ENCODE data around the gene IGFBP5. TPM values are rescaled to one million over a fixed set of nuclear protein-coding genes. Genes with fewer than 3 reads are reported as not detected.

Gene IGFBP5
- total RNA-seq, 2 experiments from 2014 or later, result not detected

GRCh38 chr2:216711348-216711747, 16.0 kb upstream of the IGFBP5 start:
- H3K36me3 ChIP-seq (ENCODE audit: insufficient read depth, low read length), result no peaks in the 10 kb centered on the region
- POLR2A ChIA-PET, result no interaction called here
- no peaks in the 10 kb centered on the region for H3K9me2 ChIP-seq (ENCODE audit: insufficient read depth, low read length)
- H2AFZ ChIP-seq (ENCODE audit: low read length), result no peak overlapping the region
- CTCF ChIA-PET (ENCODE audit: unreplicated experiment), result no interaction called here
- H3K27ac ChIP-seq (ENCODE audit: low read depth, low read length, poor library complexity, severe bottlenecking), result no peak overlapping the region
- no peaks in the 10 kb centered on the region for H4K20me1 ChIP-seq (ENCODE audit: insufficient read depth, low read length)
- H3K4me2 ChIP-seq (ENCODE audit: low read length), result no peak overlapping the region
- no peak for DNase-seq (ENCODE audit: low spot score)
- intact Hi-C loops (cut with micrococcal nuclease; ENCODE audit: unreplicated experiment), result no loop called here
- no peaks in the 10 kb centered on the region for H3K79me2 ChIP-seq (ENCODE audit: insufficient read depth, low read depth, low read length)
- H3K9me3 ChIP-seq (ENCODE audit: low read length), result no peaks in the 10 kb centered on the region
- no TSS peak for BruUV-seq (replicated peaks)
- no peak overlapping the region for H3K4me3 ChIP-seq (ENCODE audit: low read depth, low read length, poor library complexity, severe bottlenecking)
- no peaks in the 10 kb centered on the region for H3K4me1 ChIP-seq (ENCODE audit: insufficient read depth, low read length, poor library complexity, severe bottlenecking)
- no peak for TF ChIP-seq CTCF (conservative IDR thresholded peaks at IDR 0.05; ENCODE audit: low read length)
- no peak for TF ChIP-seq EZH2phosphoT487 (IDR thresholded peaks at IDR 0.05; ENCODE audit: borderline replicate concordance, low read depth, low read length)

GRCh38 chr2:216710551-216711301, 15.4 kb upstream of the IGFBP5 start:
- Histone ChIP-seq H3K9me3 (ENCODE audit: low read length) (no peaks in the 10 kb centered on the region), H3K9me2 (ENCODE audit: insufficient read depth, low read length) (no peaks in the 10 kb centered on the region), H3K27ac (ENCODE audit: low read depth, low read length, poor library complexity, severe bottlenecking) (no peak overlapping the region), H3K4me3 (ENCODE audit: low read depth, low read length, poor library complexity, severe bottlenecking) (no peak overlapping the region), H3K4me1 (ENCODE audit: insufficient read depth, low read length, poor library complexity, severe bottlenecking) (no peaks in the 10 kb centered on the region), H3K4me2 (ENCODE audit: low read length) (no peak overlapping the region), H4K20me1 (ENCODE audit: insufficient read depth, low read length) (no peaks in the 10 kb centered on the region), H3K36me3 (ENCODE audit: insufficient read depth, low read length) (no peaks in the 10 kb centered on the region), H2AFZ (ENCODE audit: low read length) (no peak overlapping the region), H3K79me2 (ENCODE audit: insufficient read depth, low read depth, low read length) (no peaks in the 10 kb centered on the region)
- no peak for DNase-seq (ENCODE audit: low spot score)
- BruUV-seq (replicated peaks), result no TSS peak
- TF ChIP-seq CTCF (conservative IDR thresholded peaks at IDR 0.05; ENCODE audit: low read length) (no peak), EZH2phosphoT487 (IDR thresholded peaks at IDR 0.05; ENCODE audit: borderline replicate concordance, low read depth, low read length) (no peak)
- intact Hi-C loops (cut with micrococcal nuclease; ENCODE audit: unreplicated experiment), result no loop called here
- CTCF ChIA-PET (ENCODE audit: unreplicated experiment), result no interaction called here
- POLR2A ChIA-PET, result no interaction called here

GRCh38 chr2:216702756-216703155, 7.4 kb upstream of the IGFBP5 start:
- H3K4me1 ChIP-seq (ENCODE audit: insufficient read depth, low read length, poor library complexity, severe bottlenecking), result no peaks in the 10 kb centered on the region
- H3K9me3 ChIP-seq (ENCODE audit: low read length), result no peaks in the 10 kb centered on the region
- H3K27ac ChIP-seq (ENCODE audit: low read depth, low read length, poor library complexity, severe bottlenecking), result no peak overlapping the region
- DNase-seq (ENCODE audit: low spot score), result no peak
- H3K79me2 ChIP-seq (ENCODE audit: insufficient read depth, low read depth, low read length), result no peaks in the 10 kb centered on the region
- intact Hi-C loops (cut with micrococcal nuclease; ENCODE audit: unreplicated experiment), result loop anchor here (5.0 kb wide), 1 partner anchor 180 kb away; no protein-coding TSS in a partner anchor
- no peaks in the 10 kb centered on the region for H3K36me3 ChIP-seq (ENCODE audit: insufficient read depth, low read length)
- TF ChIP-seq EZH2phosphoT487 (IDR thresholded peaks at IDR 0.05; ENCODE audit: borderline replicate concordance, low read depth, low read length) (no peak), CTCF (conservative IDR thresholded peaks at IDR 0.05; ENCODE audit: low read length) (no peak)
- no peak overlapping the region for H2AFZ ChIP-seq (ENCODE audit: low read length)
- ChIA-PET CTCF (ENCODE audit: unreplicated experiment) (no interaction called here), POLR2A (no interaction called here)
- no peaks in the 10 kb centered on the region for H3K9me2 ChIP-seq (ENCODE audit: insufficient read depth, low read length)
- no TSS peak for BruUV-seq (replicated peaks)
- H4K20me1 ChIP-seq (ENCODE audit: insufficient read depth, low read length), result no peaks in the 10 kb centered on the region
- no peak overlapping the region for H3K4me3 ChIP-seq (ENCODE audit: low read depth, low read length, poor library complexity, severe bottlenecking)
- H3K4me2 ChIP-seq (ENCODE audit: low read length), result no peak overlapping the region
